PC-9 (cell line): ENCODE measurements around the gene CELA3B.

Source experiments
- EZH2 ChIP-seq: fragments of 200-600 bp; sonication (generic); IDR thresholded peaks from 2 replicates; pipeline ENCODE4 v1.8.0; 2017; ENCODE audit warnings: antibody characterized with exemption, low read depth
- TF ChIP-seq, protein P1 (sequence below): fragments of 200-600 bp; sonication (generic); conservative IDR thresholded peaks from 2 replicates; pipeline ENCODE4 v1.6.1; 2017; ENCODE audit warnings: mixed run types, antibody characterized with exemption, mild to moderate bottlenecking, moderate library complexity

DNA sequence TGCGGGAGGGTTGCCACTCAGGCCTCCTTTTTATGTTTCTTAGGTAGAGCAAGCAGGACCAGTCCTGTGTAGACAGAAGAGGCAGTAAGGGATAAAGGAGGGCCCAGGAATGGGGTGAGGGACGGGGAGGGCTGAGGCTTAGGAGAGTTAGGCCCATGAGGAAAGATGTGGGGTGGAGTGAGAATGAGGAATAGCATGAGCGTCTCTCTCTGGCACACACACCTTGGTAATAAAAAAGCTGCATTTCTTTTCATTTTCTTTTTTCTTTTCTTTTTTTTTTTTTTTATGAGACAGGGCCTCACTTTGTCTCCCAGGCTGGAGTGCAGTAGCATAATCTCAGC, 32.1 kb upstream of the CELA3B start:
- TF ChIP-seq, protein P1, sequence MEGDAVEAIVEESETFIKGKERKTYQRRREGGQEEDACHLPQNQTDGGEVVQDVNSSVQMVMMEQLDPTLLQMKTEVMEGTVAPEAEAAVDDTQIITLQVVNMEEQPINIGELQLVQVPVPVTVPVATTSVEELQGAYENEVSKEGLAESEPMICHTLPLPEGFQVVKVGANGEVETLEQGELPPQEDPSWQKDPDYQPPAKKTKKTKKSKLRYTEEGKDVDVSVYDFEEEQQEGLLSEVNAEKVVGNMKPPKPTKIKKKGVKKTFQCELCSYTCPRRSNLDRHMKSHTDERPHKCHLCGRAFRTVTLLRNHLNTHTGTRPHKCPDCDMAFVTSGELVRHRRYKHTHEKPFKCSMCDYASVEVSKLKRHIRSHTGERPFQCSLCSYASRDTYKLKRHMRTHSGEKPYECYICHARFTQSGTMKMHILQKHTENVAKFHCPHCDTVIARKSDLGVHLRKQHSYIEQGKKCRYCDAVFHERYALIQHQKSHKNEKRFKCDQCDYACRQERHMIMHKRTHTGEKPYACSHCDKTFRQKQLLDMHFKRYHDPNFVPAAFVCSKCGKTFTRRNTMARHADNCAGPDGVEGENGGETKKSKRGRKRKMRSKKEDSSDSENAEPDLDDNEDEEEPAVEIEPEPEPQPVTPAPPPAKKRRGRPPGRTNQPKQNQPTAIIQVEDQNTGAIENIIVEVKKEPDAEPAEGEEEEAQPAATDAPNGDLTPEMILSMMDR = no peak
- TF ChIP-seq EZH2 = no peak
